Testis (tissue), 3 donors: ENCODE data around the gene PSMD14. TPM values are rescaled to one million over a fixed set of nuclear protein-coding genes. Genes with fewer than 3 reads are reported as not detected.

Experiments
- DNase-seq: peaks from one replicate; pipeline ENCODE4 v3.0.0-alpha.2; 2019
- H3K27ac ChIP-seq, 2 donors: fragments of 200-600 bp; sonication (generic); one replicate each; pipeline ENCODE4 v1.5.1; 2019
- H3K27me3 ChIP-seq: fragments of 200-600 bp; sonication (generic); one replicate; pipeline ENCODE4 v1.5.1; 2019
- H3K36me3 ChIP-seq: fragments of 200-600 bp; sonication (generic); one replicate; pipeline ENCODE4 v1.5.1; 2017; ENCODE audit warnings: low read depth; ENCODE audit errors: missing control alignments
- H3K4me1 ChIP-seq: fragments of 200-600 bp; sonication (generic); one replicate; pipeline ENCODE4 v1.5.1; 2019
- H3K4me3 ChIP-seq, 2 donors: fragments of 200-600 bp; sonication (generic); one replicate each; pipeline ENCODE4 v1.5.1; 2017 to 2019
- H3K9me3 ChIP-seq: fragments of 200-600 bp; sonication (generic); one replicate; pipeline ENCODE4 v1.5.1; 2017
- CTCF ChIP-seq, 3 experiments: fragments of 450-650 bp in 2 of 3; fragments of 200-600 bp in 1 of 3; sonication (generic) in 1 of 3; IDR thresholded peaks; one replicate each; pipeline ENCODE4 v1.5.1; 2016 to 2019; ENCODE audit warnings: antibody characterized with exemption in 3 of 3, mild to moderate bottlenecking in 2 of 3, moderate library complexity in 1 of 3
- POLR2A ChIP-seq: fragments of 450-650 bp; IDR thresholded peaks from one replicate; pipeline ENCODE4 v1.6.1; 2017; ENCODE audit warnings: antibody characterized with exemption, mild to moderate bottlenecking, moderate library complexity
- WGBS, 2 donors: methylation state at CpG; one replicate each; pipeline ENCODE4 v1.1.5; 2018; 5-methylcytosine and 5-hydroxymethylcytosine counted together
- intact Hi-C: fragments of 100-400 bp; cut with DNase I; formaldehyde crosslinking; loops from one replicate; pipeline ENCODE4 v1.15.1; 2023; ENCODE audit warnings: low total_unique reads
- polyA plus RNA-seq: library from polyadenylated mRNA; stranded (reverse); fragments of 350-450 nt; fragmentation: Illumina TruSeq; extraction: RNeasy Lipid Tissue Mini Kit (QIAGEN cat#74804); gene quantifications from one replicate; pipeline ENCODE4 v1.2.3, GENCODE V29; 2014; ENCODE audit warnings: low read depth, low replicate concordance; ENCODE audit not compliant: insufficient read depth
- total RNA-seq, 2 donors: library from RNA; depleted of rRNA; stranded (reverse); fragments of >200 nt; gene quantifications; one replicate each; pipeline ENCODE4 v1.2.3, GENCODE V29; 2016

PSMD14 gene
- total and polyA plus RNA-seq, 3 donors from 2014 or later: 43.7 to 61.1 (median 48.0) TPM

GRCh38 chr2:161373942-161374341, 65.7 kb downstream of the PSMD14 start:
- H3K27me3 ChIP-seq: no peaks in the 10 kb centered on the region
- no peaks in the 10 kb centered on the region for H3K4me1 ChIP-seq
- TF ChIP-seq POLR2A (no peak), CTCF (IDR thresholded peaks at IDR 0.05) (no peak)
- no peak for DNase-seq
- no peak overlapping the region for H3K27ac ChIP-seq
- no peak overlapping the region for H3K4me3 ChIP-seq
- intact Hi-C loops: no loop called here
- H3K9me3 ChIP-seq: no peaks in the 10 kb centered on the region
- no peaks in the 10 kb centered on the region for H3K36me3 ChIP-seq

GRCh38 chr2:161374446-161374845, 66.2 kb downstream of the PSMD14 start:
- Histone ChIP-seq H3K27me3 (no peaks in the 10 kb centered on the region), H3K27ac (no peak overlapping the region), H3K36me3 (no peaks in the 10 kb centered on the region), H3K9me3 (no peaks in the 10 kb centered on the region), H3K4me1 (no peaks in the 10 kb centered on the region), H3K4me3 (no peak overlapping the region)
- DNase-seq: no peak
- TF ChIP-seq CTCF (IDR thresholded peaks at IDR 0.05): no peak
- no peak for TF ChIP-seq POLR2A
- WGBS, 2 donors: 86 to 97% methylated on average over 1 of the region's 1 CpG
- intact Hi-C loops: no loop called here

- intact Hi-C loops: no loop called here
- Histone ChIP-seq H3K4me3 (no peak overlapping the region), H3K27ac (no peak overlapping the region), H3K9me3 (no peaks in the 10 kb centered on the region), H3K27me3 (no peaks in the 10 kb centered on the region), H3K36me3 (no peaks in the 10 kb centered on the region), H3K4me1 (no peaks in the 10 kb centered on the region)
- TF ChIP-seq CTCF (IDR thresholded peaks at IDR 0.05) (no peak), POLR2A (no peak)
- DNase-seq: no peak
- WGBS, 2 donors: 96 to 98% methylated on average over 2 of the region's 2 CpGs
These were observed 71.5 kb downstream of the PSMD14 start for GRCh38 chr2:161379740-161380139.

- intact Hi-C loops: no loop called here
- H3K4me3 ChIP-seq: no peak overlapping the region
- no peaks in the 10 kb centered on the region for H3K27me3 ChIP-seq
- H3K4me1 ChIP-seq: no peaks in the 10 kb centered on the region
- no peaks in the 10 kb centered on the region for H3K36me3 ChIP-seq
- TF ChIP-seq POLR2A (no peak), CTCF (IDR thresholded peaks at IDR 0.05) (no peak)
- H3K27ac ChIP-seq: no peak overlapping the region
- no peak for DNase-seq
- H3K9me3 ChIP-seq: no peaks in the 10 kb centered on the region
- WGBS, 2 donors: 67 to 69% methylated on average over 3 of the region's 3 CpGs
These were observed 73.3 kb downstream of the PSMD14 start for GRCh38 chr2:161381546-161381945.

- Histone ChIP-seq H3K4me3 (no peak overlapping the region), H3K27ac (no peak overlapping the region), H3K27me3 (no peaks in the 10 kb centered on the region), H3K9me3 (no peaks in the 10 kb centered on the region), H3K4me1 (no peaks in the 10 kb centered on the region), H3K36me3 (no peaks in the 10 kb centered on the region)
- WGBS, 2 donors: 92 to 96% methylated on average over 4 of the region's 4 CpGs
- no peak for DNase-seq
- TF ChIP-seq CTCF (IDR thresholded peaks at IDR 0.05) (no peak), POLR2A (no peak)
- intact Hi-C loops: no loop called here
These were observed 74.5 kb downstream of the PSMD14 start for GRCh38 chr2:161382747-161383146.
